ENCODE measurements around the gene SLC5A5.

The SLC5A5 gene

GRCh38 chr19:17866964-17867486 lies 4.7 kb upstream of the SLC5A5 start:
- TF ChIP-seq CTCF (IDR thresholded peaks at IDR 0.05; ENCODE audit: unreplicated experiment in 3 of 3) = no peak
- H3K27me3 Mint-ChIP-seq (ENCODE audit: low read depth) = peaks cover 47% of the 10 kb centered on the region
- H3K4me1 Mint-ChIP-seq = no peaks in the 10 kb centered on the region
- H3K9me3 Mint-ChIP-seq = no peaks in the 10 kb centered on the region
- peaks cover 27% of the 10 kb centered on the region for H3K36me3 Mint-ChIP-seq (ENCODE audit: low read depth)
- H3K27ac Mint-ChIP-seq = no peak overlapping the region
- no peak overlapping the region for H3K4me3 Mint-ChIP-seq

GRCh38 chr19:17868669-17869068 lies 3.1 kb upstream of the SLC5A5 start:
- no peak overlapping the region for H3K4me3 Mint-ChIP-seq
- H3K9me3 Mint-ChIP-seq = no peaks in the 10 kb centered on the region
- H3K27me3 Mint-ChIP-seq (ENCODE audit: low read depth) = peaks cover 62% of the 10 kb centered on the region
- no peak overlapping the region for H3K27ac Mint-ChIP-seq
- no peak for TF ChIP-seq CTCF (IDR thresholded peaks at IDR 0.05; ENCODE audit: unreplicated experiment in 3 of 3)
- H3K4me1 Mint-ChIP-seq = no peaks in the 10 kb centered on the region
- peaks cover 18% of the 10 kb centered on the region for H3K36me3 Mint-ChIP-seq (ENCODE audit: low read depth)

GRCh38 chr19:17869114-17869608 lies 2.6 kb upstream of the SLC5A5 start:
- H3K4me1 Mint-ChIP-seq = no peaks in the 10 kb centered on the region
- TF ChIP-seq CTCF (IDR thresholded peaks at IDR 0.05; ENCODE audit: unreplicated experiment in 3 of 3) = no peak
- H3K36me3 Mint-ChIP-seq (ENCODE audit: low read depth) = peaks cover 13% of the 10 kb centered on the region
- no peaks in the 10 kb centered on the region for H3K9me3 Mint-ChIP-seq
- no peak overlapping the region for H3K27ac Mint-ChIP-seq
- no peak overlapping the region for H3K4me3 Mint-ChIP-seq
- peaks cover 67% of the 10 kb centered on the region for H3K27me3 Mint-ChIP-seq (ENCODE audit: low read depth)

GRCh38 chr19:17871032-17871877 lies 490 bp upstream of the SLC5A5 start:
- Mint-ChIP-seq H3K27ac (no peak overlapping the region), H3K4me1 (no peaks in the 10 kb centered on the region), H3K36me3 (ENCODE audit: low read depth) (no peaks in the 10 kb centered on the region), H3K9me3 (no peaks in the 10 kb centered on the region), H3K27me3 (ENCODE audit: low read depth) (peaks cover 77% of the 10 kb centered on the region), H3K4me3 (no peak overlapping the region)
- no peak for TF ChIP-seq CTCF (IDR thresholded peaks at IDR 0.05; ENCODE audit: unreplicated experiment in 3 of 3)

GRCh38 chr19:17872251-17873001 lies 681 bp downstream of the SLC5A5 start:
- Mint-ChIP-seq H3K27me3 (ENCODE audit: low read depth) (peaks cover 73% of the 10 kb centered on the region), H3K27ac (no peak overlapping the region), H3K9me3 (no peaks in the 10 kb centered on the region), H3K36me3 (ENCODE audit: low read depth) (no peaks in the 10 kb centered on the region), H3K4me3 (no peak overlapping the region), H3K4me1 (no peaks in the 10 kb centered on the region)
- no peak for TF ChIP-seq CTCF (IDR thresholded peaks at IDR 0.05; ENCODE audit: unreplicated experiment in 3 of 3)

Measured in nephron (organoid).